Epidermal melanocyte (primary cell): ENCODE measurements around the gene TADA2A.

ENCODE experiments used
- DNase-seq: peaks from one replicate; pipeline ENCODE4 v3.0.0; 2011; ENCODE audit warnings: low spot score; ENCODE audit not compliant: insufficient read length

The TADA2A gene

GRCh38 chr17:37521821-37522220, 115.1 kb downstream of the TADA2A start:
- DNase-seq = no peak

- no peak for DNase-seq
Observed at GRCh38 chr17:37523715-37524219, 117.1 kb downstream of the TADA2A start.

GRCh38 chr17:37527249-37527851, 120.7 kb downstream of the TADA2A start:
- DNase-seq = no peak
